ENCODE results near the gene PCBP2. TPM values are rescaled to one million over a fixed set of nuclear protein-coding genes. Genes with fewer than 3 reads are reported as not detected.

Gene PCBP2
- total RNA-seq, 1 donor from 2014 or later: 1,058 TPM

GRCh38 chr12:53493610-53494391 is 41.9 kb downstream of the PCBP2 start:
- Mint-ChIP-seq H3K27me3 (ENCODE audit: low read depth) (no peaks in the 10 kb centered on the region), H3K9me3 (no peaks in the 10 kb centered on the region), H3K27ac (peak overlapping the region; percentile 99), H3K4me1 (peaks cover 42% of the 10 kb centered on the region), H3K36me3 (no peaks in the 10 kb centered on the region), H3K4me3 (peak overlapping the region; percentile 88)
- DNase-seq (ENCODE audit: low spot score in 2 of 2, unreplicated experiment in 2 of 2): no peak
- no peak for TF ChIP-seq CTCF (IDR thresholded peaks at IDR 0.05; ENCODE audit: unreplicated experiment)

GRCh38 chr12:53495903-53496751 is 44.2 kb downstream of the PCBP2 start:
- no peak for TF ChIP-seq CTCF (IDR thresholded peaks at IDR 0.05; ENCODE audit: unreplicated experiment)
- Mint-ChIP-seq H3K4me1 (peaks cover 54% of the 10 kb centered on the region), H3K27ac (peak overlapping the region; percentile 74), H3K36me3 (no peaks in the 10 kb centered on the region), H3K4me3 (peak overlapping the region; percentile 49), H3K9me3 (no peaks in the 10 kb centered on the region), H3K27me3 (ENCODE audit: low read depth) (no peaks in the 10 kb centered on the region)
- DNase-seq (ENCODE audit: low spot score in 2 of 2, unreplicated experiment in 2 of 2): peak in 1 of 2 experiments; percentile 56

- Mint-ChIP-seq H3K4me3 (peak overlapping the region; percentile 49), H3K9me3 (no peaks in the 10 kb centered on the region), H3K27me3 (ENCODE audit: low read depth) (no peaks in the 10 kb centered on the region), H3K36me3 (no peaks in the 10 kb centered on the region), H3K27ac (peak overlapping the region; percentile 74), H3K4me1 (peaks cover 56% of the 10 kb centered on the region)
- TF ChIP-seq CTCF (IDR thresholded peaks at IDR 0.05; ENCODE audit: unreplicated experiment): no peak
- DNase-seq (ENCODE audit: low spot score in 2 of 2, unreplicated experiment in 2 of 2): no peak
Observed at GRCh38 chr12:53496752-53497032, 44.8 kb downstream of the PCBP2 start.

GRCh38 chr12:53497461-53497860 is 45.6 kb downstream of the PCBP2 start:
- no peak overlapping the region for H3K4me3 Mint-ChIP-seq

GRCh38 chr12:53498235-53498630 is 46.3 kb downstream of the PCBP2 start:
- no peak overlapping the region for H3K27ac Mint-ChIP-seq
- peak overlapping the region; percentile 83 for H3K4me3 Mint-ChIP-seq
- no peaks in the 10 kb centered on the region for H3K27me3 Mint-ChIP-seq (ENCODE audit: low read depth)
- TF ChIP-seq CTCF (IDR thresholded peaks at IDR 0.05; ENCODE audit: unreplicated experiment): no peak
- H3K4me1 Mint-ChIP-seq: peaks cover 57% of the 10 kb centered on the region
- H3K36me3 Mint-ChIP-seq: no peaks in the 10 kb centered on the region
- no peak for DNase-seq (ENCODE audit: low spot score in 2 of 2, unreplicated experiment in 2 of 2)
- H3K9me3 Mint-ChIP-seq: no peaks in the 10 kb centered on the region

More at GRCh38 chr12:53497461-53497860, 45.6 kb downstream of the PCBP2 start:
- DNase-seq (ENCODE audit: low spot score in 2 of 2, unreplicated experiment in 2 of 2): no peak
- Mint-ChIP-seq H3K27me3 (ENCODE audit: low read depth) (no peaks in the 10 kb centered on the region), H3K9me3 (no peaks in the 10 kb centered on the region), H3K27ac (peak overlapping the region; percentile 43), H3K36me3 (no peaks in the 10 kb centered on the region), H3K4me1 (peaks cover 57% of the 10 kb centered on the region)
- TF ChIP-seq CTCF (IDR thresholded peaks at IDR 0.05; ENCODE audit: unreplicated experiment): no peak
